HL-60 (cell line): ENCODE measurements around the gene PROSER2.

ENCODE experiments used
- DNase-seq, 2 experiments: peaks; one replicate each; pipeline ENCODE4 v3.0.0-alpha.2; 2010 to 2020; ENCODE audit warnings: low read depth in 1 of 2, low spot score in 1 of 2
- H3K27ac ChIP-seq: fragments of 250-450 bp; sonication (Bioruptor Pico); replicated peaks from 2 replicates; pipeline ENCODE4 v1.5.1; 2020; ENCODE audit warnings: mild to moderate bottlenecking, moderate library complexity
- H3K27me3 ChIP-seq: fragments of 250-450 bp; sonication (Bioruptor Pico); 2 replicates; pipeline ENCODE4 v1.5.1; 2021; ENCODE audit warnings: mild to moderate bottlenecking, moderate library complexity; ENCODE audit not compliant: insufficient read depth, poor library complexity, severe bottlenecking
- H3K4me3 ChIP-seq: replicated peaks from 2 replicates; pipeline ENCODE4 v1.5.1; 2011; ENCODE audit warnings: mild to moderate bottlenecking, control low read depth, low read length; ENCODE audit not compliant: insufficient read depth
- CTCF ChIP-seq: IDR thresholded peaks from one replicate; pipeline ENCODE4 v1.5.1; 2011; ENCODE audit warnings: low read length, control low read depth, inconsistent platforms; ENCODE audit not compliant: insufficient read depth
- GABPA ChIP-seq: IDR thresholded peaks from 2 replicates; pipeline ENCODE4 v1.6.1; 2012; ENCODE audit warnings: low read depth
- POLR2AphosphoS5 ChIP-seq: IDR thresholded peaks from 2 replicates; pipeline ENCODE4 v1.6.1; 2012; ENCODE audit warnings: low read depth
- SPI1 ChIP-seq: IDR thresholded peaks from 2 replicates; pipeline ENCODE4 v1.6.1; 2012; ENCODE audit warnings: low read depth, mild to moderate bottlenecking, borderline replicate concordance
- TF ChIP-seq, protein P1 (sequence below): IDR thresholded peaks from 2 replicates; pipeline ENCODE4 v1.6.1; 2012; ENCODE audit warnings: low read depth; ENCODE audit not compliant: insufficient replicate concordance

PROSER2 gene

GRCh38 chr10:11793762-11794479 is 29.2 kb upstream of the PROSER2 start:
- no peak overlapping the region for H3K27ac ChIP-seq

GRCh38 chr10:11794566-11794965 is 28.6 kb upstream of the PROSER2 start:
- no peak overlapping the region for H3K4me3 ChIP-seq
- no peak for DNase-seq
- TF ChIP-seq, protein P1, sequence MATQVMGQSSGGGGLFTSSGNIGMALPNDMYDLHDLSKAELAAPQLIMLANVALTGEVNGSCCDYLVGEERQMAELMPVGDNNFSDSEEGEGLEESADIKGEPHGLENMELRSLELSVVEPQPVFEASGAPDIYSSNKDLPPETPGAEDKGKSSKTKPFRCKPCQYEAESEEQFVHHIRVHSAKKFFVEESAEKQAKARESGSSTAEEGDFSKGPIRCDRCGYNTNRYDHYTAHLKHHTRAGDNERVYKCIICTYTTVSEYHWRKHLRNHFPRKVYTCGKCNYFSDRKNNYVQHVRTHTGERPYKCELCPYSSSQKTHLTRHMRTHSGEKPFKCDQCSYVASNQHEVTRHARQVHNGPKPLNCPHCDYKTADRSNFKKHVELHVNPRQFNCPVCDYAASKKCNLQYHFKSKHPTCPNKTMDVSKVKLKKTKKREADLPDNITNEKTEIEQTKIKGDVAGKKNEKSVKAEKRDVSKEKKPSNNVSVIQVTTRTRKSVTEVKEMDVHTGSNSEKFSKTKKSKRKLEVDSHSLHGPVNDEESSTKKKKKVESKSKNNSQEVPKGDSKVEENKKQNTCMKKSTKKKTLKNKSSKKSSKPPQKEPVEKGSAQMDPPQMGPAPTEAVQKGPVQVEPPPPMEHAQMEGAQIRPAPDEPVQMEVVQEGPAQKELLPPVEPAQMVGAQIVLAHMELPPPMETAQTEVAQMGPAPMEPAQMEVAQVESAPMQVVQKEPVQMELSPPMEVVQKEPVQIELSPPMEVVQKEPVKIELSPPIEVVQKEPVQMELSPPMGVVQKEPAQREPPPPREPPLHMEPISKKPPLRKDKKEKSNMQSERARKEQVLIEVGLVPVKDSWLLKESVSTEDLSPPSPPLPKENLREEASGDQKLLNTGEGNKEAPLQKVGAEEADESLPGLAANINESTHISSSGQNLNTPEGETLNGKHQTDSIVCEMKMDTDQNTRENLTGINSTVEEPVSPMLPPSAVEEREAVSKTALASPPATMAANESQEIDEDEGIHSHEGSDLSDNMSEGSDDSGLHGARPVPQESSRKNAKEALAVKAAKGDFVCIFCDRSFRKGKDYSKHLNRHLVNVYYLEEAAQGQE, result no peak
- TF ChIP-seq GABPA, result no peak
- no peak for TF ChIP-seq SPI1
- TF ChIP-seq POLR2AphosphoS5, result no peak
- no peak for TF ChIP-seq CTCF
- no peaks in the 10 kb centered on the region for H3K27me3 ChIP-seq
- H3K27ac ChIP-seq, result no peak overlapping the region

More at GRCh38 chr10:11793762-11794479, 29.2 kb upstream of the PROSER2 start:
- TF ChIP-seq GABPA (no peak), CTCF (no peak), SPI1 (no peak), POLR2AphosphoS5 (no peak)
- TF ChIP-seq, protein P1, result no peak
- H3K27me3 ChIP-seq, result no peaks in the 10 kb centered on the region
- DNase-seq, result no peak
- no peak overlapping the region for H3K4me3 ChIP-seq

DNA sequence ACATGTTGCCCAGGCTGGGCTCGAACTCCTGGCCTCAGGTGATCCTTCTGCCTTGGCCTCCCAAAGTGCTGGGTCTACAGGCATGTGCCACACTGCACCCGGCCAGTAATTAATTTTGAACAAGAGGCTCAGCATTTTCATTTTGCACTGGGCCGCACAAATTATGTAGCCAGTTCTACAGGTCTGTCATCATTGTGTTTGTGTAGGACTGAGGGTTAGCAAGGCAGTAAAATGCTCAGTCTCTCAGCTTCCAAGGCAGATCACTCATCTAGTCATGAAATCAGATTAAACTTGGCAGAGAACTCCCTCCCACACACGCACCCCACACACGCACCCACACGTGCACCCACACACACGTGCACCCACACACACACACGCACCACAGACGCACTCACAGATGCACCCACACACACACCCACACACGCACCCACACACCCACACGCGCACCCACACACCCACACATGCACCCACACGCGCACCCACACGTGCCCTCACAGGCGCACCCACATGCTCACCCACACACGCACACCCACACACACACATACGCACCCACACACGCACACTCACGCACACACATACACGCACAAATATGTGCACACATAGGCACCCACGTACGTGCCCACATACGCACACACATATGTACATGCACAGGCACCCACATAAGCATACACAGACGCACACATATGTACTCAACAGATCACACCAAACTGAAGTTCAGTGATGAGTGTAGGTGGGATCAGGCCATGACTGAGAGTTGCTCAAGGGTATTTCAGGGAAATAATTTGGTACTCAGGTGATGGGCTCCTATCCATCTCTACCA is 27.8 kb upstream of the PROSER2 start:
- no peak overlapping the region for H3K27ac ChIP-seq

More for the DNA sequence above, 27.8 kb upstream of the PROSER2 start:
- DNase-seq, result no peak
- TF ChIP-seq, protein P1, result no peak
- TF ChIP-seq CTCF (no peak), GABPA (no peak), SPI1 (no peak), POLR2AphosphoS5 (no peak)
- H3K27me3 ChIP-seq, result no peaks in the 10 kb centered on the region
- H3K4me3 ChIP-seq, result no peak overlapping the region
